Hepatocyte (in vitro differentiated cells): ENCODE data around the gene SLC39A11. TPM values are rescaled to one million over a fixed set of nuclear protein-coding genes. Genes with fewer than 3 reads are reported as not detected.

Experiments
- DNase-seq: peaks from one replicate; pipeline ENCODE4 v3.0.0-alpha.2; 2016; ENCODE audit warnings: low spot score
- H2AFZ ChIP-seq: fragments of 200-600 bp; sonication (generic); 2 replicates; pipeline ENCODE4 v1.6.0; 2016; ENCODE audit warnings: antibody characterized with exemption, mild to moderate bottlenecking
- H3K27ac ChIP-seq: fragments of 200-600 bp; sonication (generic); 2 replicates; pipeline ENCODE4 v1.5.1; 2016; ENCODE audit warnings: mild to moderate bottlenecking
- H3K27me3 ChIP-seq: fragments of 200-600 bp; sonication (generic); 2 replicates; pipeline ENCODE4 v1.6.1; 2016
- H3K36me3 ChIP-seq: fragments of 200-600 bp; sonication (generic); replicated peaks from 2 replicates; pipeline ENCODE4 v1.5.1; 2016; ENCODE audit warnings: low read depth; ENCODE audit not compliant: insufficient read depth
- H3K4me1 ChIP-seq: fragments of 200-600 bp; sonication (generic); 2 replicates; pipeline ENCODE4 v1.5.1; 2016; ENCODE audit warnings: mild to moderate bottlenecking, moderate library complexity; ENCODE audit not compliant: insufficient read depth
- H3K4me2 ChIP-seq: fragments of 200-600 bp; sonication (generic); 2 replicates; pipeline ENCODE4 v1.6.0; 2016
- H3K4me3 ChIP-seq: fragments of 200-600 bp; sonication (generic); 2 replicates; pipeline ENCODE4 v1.5.1; 2016; ENCODE audit warnings: mild to moderate bottlenecking
- H3K79me2 ChIP-seq: fragments of 200-600 bp; sonication (generic); 2 replicates; pipeline ENCODE4 v1.6.0; 2017; ENCODE audit warnings: mild to moderate bottlenecking
- H3K9me2 ChIP-seq: fragments of 200-600 bp; sonication (generic); replicated peaks from 2 replicates; pipeline ENCODE4 v1.6.0; 2017; ENCODE audit warnings: mild to moderate bottlenecking; ENCODE audit not compliant: insufficient read depth
- H3K9me3 ChIP-seq: fragments of 200-600 bp; sonication (generic); 2 replicates; pipeline ENCODE4 v1.5.1; 2016; ENCODE audit warnings: low read depth, mild to moderate bottlenecking
- H4K20me1 ChIP-seq: fragments of 200-600 bp; sonication (generic); 2 replicates; pipeline ENCODE4 v1.6.0; 2016; ENCODE audit warnings: mild to moderate bottlenecking; ENCODE audit not compliant: insufficient read depth, poor library complexity, severe bottlenecking
- EZH2 ChIP-seq: fragments of 200-600 bp; sonication (generic); IDR thresholded peaks from 2 replicates; pipeline ENCODE4 v1.6.1; 2016; ENCODE audit warnings: antibody characterized with exemption, mild to moderate bottlenecking, borderline replicate concordance
- EZH2phosphoT487 ChIP-seq: fragments of 200-600 bp; sonication (generic); IDR thresholded peaks from one replicate; pipeline ENCODE4 v1.6.1; 2018; ENCODE audit warnings: antibody characterized with exemption, mild to moderate bottlenecking, low read depth, moderate library complexity; ENCODE audit not compliant: unreplicated experiment, severe bottlenecking
- WGBS: methylation state at CpG from one replicate; pipeline ENCODE4 v1.1.6; 2016; ENCODE audit warnings: low lambda C conversion rate; ENCODE audit errors: missing lambda C conversion rate; 5-methylcytosine and 5-hydroxymethylcytosine counted together
- polyA plus RNA-seq: library from polyadenylated mRNA; unstranded; fragments of >200 nt; fragmentation: Nextera tagmentation; extraction: Ambion mirVana; gene quantifications from 2 replicates; pipeline ENCODE4 v1.2.1, GENCODE V29; 2016
- total RNA-seq: library from RNA; depleted of rRNA; stranded (reverse); fragments of >200 nt; gene quantifications from 2 replicates; pipeline ENCODE4 v1.2.3, GENCODE V29; 2014
- TF ChIP-seq, protein P1 (sequence below): fragments of 200-600 bp; sonication (generic); IDR thresholded peaks from 2 replicates; pipeline ENCODE4 v1.5.1; 2016; ENCODE audit warnings: antibody characterized with exemption, mild to moderate bottlenecking; ENCODE audit not compliant: poor library complexity

Gene SLC39A11
- total and polyA plus RNA-seq, 2 experiments from 2014 or later, result 37.7 to 39.1 TPM

GRCh38 chr17:72952220-72952619 is 140.3 kb downstream of the SLC39A11 start:
- no peak overlapping the region for H3K4me2 ChIP-seq
- no peaks in the 10 kb centered on the region for H3K4me1 ChIP-seq
- no peaks in the 10 kb centered on the region for H4K20me1 ChIP-seq
- H3K9me2 ChIP-seq, result no peaks in the 10 kb centered on the region
- WGBS, result 74% methylated on average over 5 of the region's 5 CpGs
- H3K79me2 ChIP-seq, result no peaks in the 10 kb centered on the region
- H3K9me3 ChIP-seq, result no peaks in the 10 kb centered on the region
- H3K27me3 ChIP-seq, result no peaks in the 10 kb centered on the region
- H3K4me3 ChIP-seq, result no peak overlapping the region
- H3K27ac ChIP-seq, result no peak overlapping the region
- no peak for TF ChIP-seq EZH2phosphoT487
- TF ChIP-seq, protein P1, sequence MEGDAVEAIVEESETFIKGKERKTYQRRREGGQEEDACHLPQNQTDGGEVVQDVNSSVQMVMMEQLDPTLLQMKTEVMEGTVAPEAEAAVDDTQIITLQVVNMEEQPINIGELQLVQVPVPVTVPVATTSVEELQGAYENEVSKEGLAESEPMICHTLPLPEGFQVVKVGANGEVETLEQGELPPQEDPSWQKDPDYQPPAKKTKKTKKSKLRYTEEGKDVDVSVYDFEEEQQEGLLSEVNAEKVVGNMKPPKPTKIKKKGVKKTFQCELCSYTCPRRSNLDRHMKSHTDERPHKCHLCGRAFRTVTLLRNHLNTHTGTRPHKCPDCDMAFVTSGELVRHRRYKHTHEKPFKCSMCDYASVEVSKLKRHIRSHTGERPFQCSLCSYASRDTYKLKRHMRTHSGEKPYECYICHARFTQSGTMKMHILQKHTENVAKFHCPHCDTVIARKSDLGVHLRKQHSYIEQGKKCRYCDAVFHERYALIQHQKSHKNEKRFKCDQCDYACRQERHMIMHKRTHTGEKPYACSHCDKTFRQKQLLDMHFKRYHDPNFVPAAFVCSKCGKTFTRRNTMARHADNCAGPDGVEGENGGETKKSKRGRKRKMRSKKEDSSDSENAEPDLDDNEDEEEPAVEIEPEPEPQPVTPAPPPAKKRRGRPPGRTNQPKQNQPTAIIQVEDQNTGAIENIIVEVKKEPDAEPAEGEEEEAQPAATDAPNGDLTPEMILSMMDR, result no peak
- TF ChIP-seq EZH2, result no peak
- no peak overlapping the region for H2AFZ ChIP-seq
- no peaks in the 10 kb centered on the region for H3K36me3 ChIP-seq
- DNase-seq, result no peak

DNA sequence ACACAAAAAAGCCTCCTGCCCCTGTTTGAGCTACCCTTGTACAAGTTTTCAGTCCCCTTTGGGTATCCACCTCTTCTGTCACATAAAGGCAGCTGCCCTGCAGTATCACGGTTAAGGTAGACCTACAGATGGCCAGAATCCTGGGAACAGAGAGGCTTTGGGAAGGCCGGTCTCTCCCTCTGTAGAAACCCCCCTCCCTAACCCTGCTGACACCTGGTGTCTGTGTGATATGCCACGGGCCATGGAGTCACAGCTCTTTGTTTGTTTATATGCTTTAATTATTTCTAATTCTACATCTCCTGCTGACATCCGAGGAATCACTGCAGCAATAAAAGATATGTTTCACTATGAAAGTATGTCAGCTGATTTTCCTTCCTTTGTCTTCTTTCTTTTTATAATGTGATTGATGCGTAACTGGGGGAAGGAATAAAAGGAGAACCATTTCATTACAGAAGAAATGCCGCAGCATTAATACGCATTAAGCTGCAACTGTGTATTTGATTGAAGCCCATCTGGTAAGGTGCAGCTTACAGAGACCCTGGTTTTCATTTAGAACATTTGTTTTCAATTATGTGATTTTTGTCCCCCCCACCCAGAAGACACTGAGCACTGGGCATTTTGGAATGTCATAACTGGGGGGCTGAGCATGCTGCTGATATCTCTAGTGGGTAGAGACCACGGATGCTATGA is 142.1 kb downstream of the SLC39A11 start:
- Histone ChIP-seq H2AFZ (no peak overlapping the region), H3K9me3 (no peaks in the 10 kb centered on the region), H3K27me3 (no peaks in the 10 kb centered on the region), H3K4me2 (no peak overlapping the region), H3K4me1 (no peaks in the 10 kb centered on the region), H3K27ac (no peak overlapping the region), H3K36me3 (no peaks in the 10 kb centered on the region), H3K9me2 (no peaks in the 10 kb centered on the region), H3K79me2 (no peaks in the 10 kb centered on the region), H4K20me1 (no peaks in the 10 kb centered on the region), H3K4me3 (no peak overlapping the region)
- TF ChIP-seq EZH2, result no peak
- WGBS, result 59% methylated on average over 8 of the region's 8 CpGs
- DNase-seq, result no peak

DNA sequence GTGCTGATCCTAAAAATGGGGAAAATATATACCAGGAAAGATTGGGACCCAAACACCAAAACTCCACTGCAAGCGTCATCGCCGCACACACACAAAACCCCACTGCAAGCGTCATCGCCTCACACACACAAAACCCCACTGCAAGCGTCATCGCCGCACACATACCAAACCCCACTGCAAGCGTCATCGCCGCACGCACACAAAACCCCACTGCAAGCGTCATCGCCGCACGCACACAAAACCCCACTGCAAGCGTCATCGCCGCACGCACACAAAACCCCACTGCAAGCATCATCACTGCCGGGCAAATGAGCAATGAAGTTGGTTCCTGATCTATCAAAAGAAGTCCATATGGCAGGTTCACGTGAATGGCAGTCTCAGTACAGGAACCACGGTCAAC is 144.4 kb downstream of the SLC39A11 start:
- no peak overlapping the region for H3K4me2 ChIP-seq
- H3K9me2 ChIP-seq, result no peaks in the 10 kb centered on the region
- TF ChIP-seq, protein P1, result no peak
- TF ChIP-seq EZH2phosphoT487 (no peak), EZH2 (no peak)
- no peaks in the 10 kb centered on the region for H3K4me1 ChIP-seq
- H4K20me1 ChIP-seq, result no peaks in the 10 kb centered on the region
- H3K27ac ChIP-seq, result no peak overlapping the region
- H3K27me3 ChIP-seq, result no peaks in the 10 kb centered on the region
- H3K4me3 ChIP-seq, result no peak overlapping the region
- H3K79me2 ChIP-seq, result no peaks in the 10 kb centered on the region
- DNase-seq, result no peak
- H2AFZ ChIP-seq, result no peak overlapping the region
- H3K36me3 ChIP-seq, result no peaks in the 10 kb centered on the region
- 98% methylated on average over 23 of the region's 23 CpGs for WGBS
- H3K9me3 ChIP-seq, result no peaks in the 10 kb centered on the region

DNA sequence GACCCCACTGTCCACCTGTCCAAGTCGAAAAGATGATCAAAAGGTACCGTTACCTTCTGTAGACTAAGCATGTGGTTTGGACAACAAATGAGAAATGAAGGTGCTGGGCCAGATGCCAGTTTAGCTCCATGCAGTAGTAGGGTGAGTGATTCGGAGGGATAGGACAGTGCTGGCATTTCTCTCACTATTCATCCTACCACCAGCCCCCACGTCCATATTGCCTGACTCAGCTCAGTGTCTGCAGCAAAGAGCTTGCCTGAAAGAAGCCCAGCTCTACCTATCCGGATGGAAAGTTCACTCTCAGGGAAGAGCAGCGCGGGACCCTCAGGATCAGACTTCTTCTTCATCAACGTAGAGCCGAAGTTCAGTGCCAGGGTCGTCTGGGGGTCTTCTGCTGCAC is 145.0 kb downstream of the SLC39A11 start:
- Histone ChIP-seq H2AFZ (no peak overlapping the region), H3K9me2 (no peaks in the 10 kb centered on the region), H4K20me1 (no peaks in the 10 kb centered on the region), H3K4me3 (no peak overlapping the region), H3K9me3 (no peaks in the 10 kb centered on the region), H3K4me1 (no peaks in the 10 kb centered on the region), H3K27ac (no peak overlapping the region), H3K79me2 (no peaks in the 10 kb centered on the region), H3K4me2 (no peak overlapping the region), H3K27me3 (no peaks in the 10 kb centered on the region), H3K36me3 (no peaks in the 10 kb centered on the region)
- DNase-seq, result no peak
- 96% methylated on average over 10 of the region's 10 CpGs for WGBS
- TF ChIP-seq, protein P1, result no peak
- TF ChIP-seq EZH2 (no peak), EZH2phosphoT487 (no peak)
